NCI-H69 (cell line): Measurements from ENCODE around the gene C13orf46.

Experiments used
- DNase-seq: peaks from one replicate; lab custom pipeline; 2025; lab: John Stamatoyannopoulos, UW

The C13orf46 gene

GRCh38 chr13:114009590-114010400 is 35.9 kb upstream of the C13orf46 start:
- DNase-seq = no peak

- no peak for DNase-seq
These were observed 35.2 kb upstream of the C13orf46 start for GRCh38 chr13:114008964-114009589.

GRCh38 chr13:114007566-114007965 is 33.7 kb upstream of the C13orf46 start:
- DNase-seq = no peak

DNA sequence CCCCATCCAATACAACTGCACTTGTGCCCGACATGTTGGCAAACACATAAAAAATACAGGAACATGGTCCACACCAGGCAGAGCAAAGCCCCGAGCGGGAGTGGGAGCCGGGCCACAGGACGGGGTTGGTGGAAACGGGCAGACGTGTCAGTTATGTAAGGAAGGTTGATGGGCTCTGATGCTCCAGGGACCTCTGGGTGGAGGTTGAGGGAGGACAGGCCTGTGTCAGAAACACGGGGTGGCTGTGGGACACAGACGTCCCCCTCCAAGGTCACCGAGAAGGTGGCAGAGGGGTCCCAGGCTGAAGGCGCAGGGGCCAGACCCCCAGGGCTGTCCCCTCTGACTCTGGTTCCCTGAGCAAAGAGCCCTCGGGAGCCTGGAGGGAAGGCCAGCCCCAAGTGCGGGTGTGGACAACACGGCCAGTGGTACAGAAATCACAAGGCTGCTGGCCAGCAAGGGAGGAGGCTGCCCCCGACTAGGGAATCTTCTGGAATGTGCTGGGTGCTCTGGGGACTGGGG is 31.4 kb upstream of the C13orf46 start:
- no peak for DNase-seq

DNA sequence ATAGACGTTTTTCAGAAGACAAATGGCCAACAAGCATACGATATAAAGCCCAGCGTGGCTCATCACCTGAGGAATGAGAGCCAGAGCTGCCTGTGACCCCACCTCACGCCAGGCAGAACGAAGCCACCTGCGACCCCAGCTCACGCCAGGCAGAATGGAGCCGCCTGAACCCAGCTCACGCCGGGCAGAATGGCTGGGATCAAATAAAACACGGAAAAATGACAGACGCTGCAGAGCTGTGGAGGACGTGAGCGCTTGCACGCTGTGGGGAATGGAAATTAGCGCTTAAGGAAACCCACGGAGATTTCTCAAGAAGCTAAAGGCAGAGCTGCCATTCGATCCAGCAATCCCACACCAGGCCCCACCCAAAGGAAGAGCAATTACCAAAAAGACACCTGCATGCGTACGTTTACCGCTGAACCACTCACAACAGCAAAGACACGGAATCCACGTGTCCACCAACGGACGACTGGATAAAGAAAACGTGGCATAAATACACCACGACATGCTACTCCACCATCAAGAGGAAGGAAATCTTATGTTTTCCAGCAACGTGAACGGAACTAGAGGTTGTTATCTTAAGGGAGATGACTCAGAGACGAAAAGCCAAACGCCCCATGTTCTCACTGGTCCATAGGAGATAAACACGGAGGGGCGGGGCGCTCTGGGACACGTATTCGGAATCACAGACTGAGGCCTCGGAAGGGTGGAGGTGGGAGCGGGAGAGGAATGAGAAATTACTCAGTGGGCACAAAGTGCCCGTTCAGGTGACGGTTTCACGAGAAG is 30.7 kb upstream of the C13orf46 start:
- no peak for DNase-seq

DNA sequence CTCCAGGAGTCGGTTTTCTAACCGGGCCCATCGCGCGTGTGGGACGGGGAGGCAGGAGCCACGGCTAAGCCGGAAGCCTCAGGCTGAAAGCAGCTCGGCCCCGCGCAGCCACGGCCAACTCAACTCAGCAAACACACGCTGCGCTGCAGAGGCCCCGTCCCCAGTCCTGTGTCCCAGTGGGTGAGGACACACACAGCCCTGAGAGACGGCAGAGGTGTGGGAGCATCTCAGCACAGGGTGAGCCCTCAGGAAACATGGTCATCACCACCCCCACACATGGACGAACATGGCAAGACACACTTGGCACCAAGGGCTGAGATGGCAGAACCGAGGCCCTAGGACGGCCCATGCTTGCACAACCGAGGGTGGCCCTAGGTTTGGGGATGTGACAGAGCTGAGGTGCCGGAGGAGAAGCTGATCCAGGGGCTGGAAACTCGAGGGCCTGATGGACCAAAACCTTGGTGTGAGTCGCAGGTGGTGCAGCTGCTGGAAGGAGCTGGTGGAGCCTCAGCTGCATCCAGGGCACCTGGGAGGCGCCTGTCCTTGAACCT is 29.0 kb upstream of the C13orf46 start:
- DNase-seq = no peak

DNA sequence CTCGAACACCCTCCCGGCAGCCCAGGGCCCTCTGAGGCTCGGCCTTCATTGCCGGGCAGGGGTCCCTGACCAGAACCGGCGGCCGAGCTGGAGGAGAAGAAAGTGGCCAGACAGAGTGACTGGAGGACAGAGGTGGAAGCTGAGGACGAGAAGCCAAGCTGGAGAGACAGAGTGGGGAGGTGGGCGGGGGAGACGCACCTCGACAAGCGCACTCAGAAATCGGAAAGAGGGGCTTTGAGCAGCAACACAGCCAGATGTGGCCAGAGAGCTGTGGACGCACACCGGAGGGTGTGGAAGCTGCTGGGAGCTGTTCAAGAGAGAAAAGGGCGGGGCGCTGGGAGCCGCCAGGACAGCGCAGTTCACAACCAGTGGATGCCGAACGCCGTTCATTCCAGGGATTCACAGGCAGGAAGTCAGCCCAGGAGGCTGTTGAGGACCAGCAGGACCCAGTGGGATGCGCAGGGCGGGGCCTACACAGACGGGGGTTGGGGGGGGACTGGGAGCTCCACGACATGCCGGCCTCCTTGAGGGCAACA is 28.2 kb upstream of the C13orf46 start:
- peak; percentile 23 for DNase-seq

DNA sequence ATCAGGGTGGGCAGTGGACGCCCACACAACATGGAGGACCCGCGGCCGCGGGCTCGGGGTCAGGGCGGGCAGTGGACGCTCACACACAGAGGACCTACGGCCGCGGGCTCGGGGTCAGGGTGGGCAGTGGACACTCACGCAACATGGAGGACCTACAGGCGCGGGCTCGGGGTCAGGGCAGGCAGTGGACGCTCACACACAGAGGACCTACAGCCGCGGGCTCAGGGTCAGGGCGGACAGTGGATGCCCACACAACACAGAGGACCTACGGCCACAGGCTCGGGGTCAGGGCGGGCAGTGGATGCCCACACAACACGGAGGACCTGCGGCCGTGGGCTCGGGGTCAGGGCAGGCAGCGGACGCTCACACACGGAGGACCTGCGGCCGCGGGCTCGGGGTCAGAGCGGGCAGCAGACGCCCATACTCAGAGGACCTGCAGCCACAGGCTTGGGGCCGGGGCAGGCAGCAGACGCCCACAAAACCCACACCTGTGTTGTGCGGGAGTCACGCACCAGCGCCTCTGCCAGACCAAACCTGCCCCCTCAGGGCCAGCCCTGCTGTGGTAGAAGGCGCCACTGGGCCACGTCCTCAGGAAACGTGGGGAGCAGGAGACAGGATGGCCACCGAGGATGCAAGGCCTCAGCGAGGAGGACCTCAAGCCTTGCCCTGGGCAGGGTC is 27.6 kb upstream of the C13orf46 start:
- DNase-seq = no peak

GRCh38 chr13:114000151-114001040 is 26.5 kb upstream of the C13orf46 start:
- no peak for DNase-seq

DNA sequence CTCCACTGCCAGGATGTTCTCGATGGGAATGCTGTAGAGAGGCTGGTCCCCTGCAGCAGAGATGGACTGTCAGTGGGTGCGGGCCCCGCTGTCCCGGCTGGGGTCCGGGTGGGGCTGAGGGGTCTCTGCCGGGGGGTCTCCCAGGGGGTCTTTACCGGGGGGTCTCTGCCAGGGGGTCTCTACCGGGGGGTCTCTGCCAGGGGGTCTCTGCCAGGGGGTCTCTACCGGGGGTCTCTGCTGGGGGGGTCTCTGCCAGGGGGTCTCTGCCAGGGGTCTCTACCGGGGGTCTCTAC is 25.7 kb upstream of the C13orf46 start:
- no peak for DNase-seq

DNA sequence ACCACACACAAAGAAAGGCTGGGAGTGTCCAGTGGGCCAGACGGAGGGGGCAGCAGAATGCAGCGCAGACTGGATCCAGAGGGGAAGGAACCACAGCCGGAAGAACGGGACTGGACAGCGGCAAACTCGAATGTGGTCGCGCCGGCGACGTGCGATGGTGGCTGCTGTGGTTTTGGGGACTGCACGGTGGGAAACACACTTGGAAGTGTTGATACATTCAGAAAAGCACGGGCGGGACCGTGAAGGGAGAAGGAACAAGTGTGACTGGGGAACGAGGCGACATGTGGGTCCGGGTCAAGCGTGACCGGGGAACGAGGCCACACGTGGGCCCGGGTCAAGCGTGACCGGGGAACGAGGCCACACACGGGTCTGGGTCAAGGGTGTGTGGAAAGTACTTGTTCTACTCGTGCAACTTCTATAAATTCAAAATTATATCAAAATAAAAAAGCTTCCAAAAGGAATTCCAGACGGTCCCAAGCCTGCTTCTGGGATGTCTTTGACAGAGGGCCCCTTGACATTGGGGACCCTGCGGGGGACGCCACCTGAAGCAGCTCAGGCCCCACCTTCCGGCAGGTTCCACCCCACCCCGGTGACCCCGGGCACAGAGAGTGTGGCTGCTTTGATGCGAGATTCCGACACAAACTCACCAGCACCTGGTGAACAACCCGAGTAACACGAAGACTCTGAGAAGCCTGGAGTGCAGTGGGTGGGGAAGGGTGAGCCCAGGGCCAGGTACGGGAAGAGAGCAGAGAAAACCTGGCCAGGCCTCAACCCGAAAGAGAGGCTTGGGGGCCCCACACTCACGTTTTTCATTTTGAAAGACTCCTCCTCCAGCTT is 25.1 kb upstream of the C13orf46 start:
- no peak for DNase-seq

GRCh38 chr13:113997845-113998751 is 24.2 kb upstream of the C13orf46 start:
- DNase-seq = no peak

DNA sequence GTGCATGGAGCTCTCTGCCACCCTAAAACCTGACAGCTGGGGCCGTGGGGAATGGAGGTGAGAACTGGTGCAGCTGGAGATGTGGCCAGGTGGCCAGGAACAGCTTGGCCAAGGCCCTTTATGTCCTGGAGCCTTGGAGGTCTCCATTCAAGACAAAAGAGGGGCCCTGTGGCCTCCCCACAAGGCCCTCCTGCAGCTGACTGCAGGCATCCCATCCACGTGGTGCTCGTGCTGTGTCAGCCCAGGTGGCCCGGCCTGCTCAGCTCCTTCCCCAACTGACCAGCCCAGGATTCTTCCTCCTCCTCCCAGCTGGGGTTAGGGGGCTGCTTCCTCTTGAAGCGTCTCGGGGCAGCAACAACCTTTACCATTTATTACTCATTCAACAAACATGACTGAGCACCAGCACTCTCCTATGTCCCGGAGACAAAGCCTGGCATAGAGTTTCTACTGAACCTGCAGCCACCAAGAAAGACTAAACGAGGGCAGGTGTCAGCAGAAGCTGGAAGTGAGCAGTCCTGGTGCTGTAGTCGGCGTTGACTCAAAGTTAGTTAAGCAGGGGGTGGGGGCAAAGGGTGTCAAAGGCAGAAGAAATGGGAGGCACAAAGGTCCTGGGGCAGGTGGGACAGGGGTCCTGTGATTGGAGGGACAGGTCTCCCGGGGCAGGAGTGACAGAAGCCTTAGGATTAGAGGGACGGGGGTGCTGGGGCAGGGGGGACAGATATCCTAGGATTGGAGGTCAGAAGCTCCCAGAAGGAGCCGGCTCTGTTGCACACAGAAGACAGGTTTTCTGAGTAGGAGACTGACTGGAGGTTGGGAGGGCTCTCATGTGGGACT is 23.3 kb upstream of the C13orf46 start:
- DNase-seq = no peak

GRCh38 chr13:113996081-113996911 is 22.4 kb upstream of the C13orf46 start:
- no peak for DNase-seq

DNA sequence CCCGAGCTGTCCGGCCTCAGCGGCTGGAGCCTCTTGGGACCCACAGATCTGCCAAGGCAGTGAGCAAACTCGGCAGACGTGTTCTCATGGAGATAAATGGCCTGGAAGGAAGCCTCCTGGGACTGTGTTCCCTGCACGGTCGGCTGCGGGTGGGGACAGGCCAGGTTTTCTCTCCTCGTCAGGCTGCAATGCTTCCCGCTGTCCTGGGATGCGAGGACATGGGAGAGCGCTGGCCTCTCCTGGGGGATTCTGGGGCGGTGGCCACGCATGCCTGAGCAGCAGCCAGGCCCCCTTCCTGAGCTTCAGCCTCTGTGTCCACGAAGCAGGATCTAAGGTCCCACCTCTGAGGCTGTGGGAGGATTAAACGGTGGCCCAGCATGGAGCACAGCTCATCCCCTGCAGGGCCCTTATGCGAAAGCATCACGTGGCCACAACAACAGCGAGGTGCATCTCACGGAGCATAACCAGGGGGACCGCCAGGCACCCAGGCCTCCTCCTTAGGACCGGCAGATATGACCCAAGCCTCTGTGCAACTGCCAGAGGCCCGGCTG is 21.2 kb upstream of the C13orf46 start:
- no peak for DNase-seq

DNA sequence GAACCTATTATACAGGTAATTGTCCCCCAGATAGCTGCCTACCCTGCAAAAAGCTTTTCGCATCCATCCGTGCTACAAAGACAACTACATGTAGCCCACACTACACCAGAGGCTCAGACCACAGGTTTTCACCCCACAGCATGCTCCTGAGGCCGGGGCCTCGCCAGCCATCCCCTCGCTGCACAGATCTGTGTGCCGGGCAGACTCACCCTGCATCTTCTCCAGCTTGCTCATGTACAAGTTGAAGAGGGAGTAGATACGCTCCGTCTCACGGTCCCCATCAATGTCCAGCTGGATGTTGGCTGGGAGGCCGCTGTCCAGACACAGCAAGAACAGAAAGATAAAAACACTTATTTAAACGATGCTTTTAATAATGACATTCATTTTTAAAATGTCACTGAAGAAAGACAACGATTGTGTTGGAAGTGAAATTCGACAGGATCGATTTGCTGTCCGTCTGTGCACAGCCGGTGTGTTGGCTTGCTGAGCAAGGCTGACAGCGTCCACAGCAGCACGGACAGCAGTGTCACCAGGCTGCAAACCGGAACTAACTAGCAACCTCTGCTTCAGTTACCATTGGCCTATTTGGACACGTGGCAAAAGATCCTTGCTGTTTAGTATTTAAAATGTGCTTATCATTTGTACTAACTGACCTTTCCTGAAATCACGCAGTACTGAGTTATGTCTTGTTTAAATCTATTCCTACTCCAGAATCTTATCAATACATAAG is 18.6 kb upstream of the C13orf46 start:
- DNase-seq = no peak
